Measurements from ENCODE around the gene RAVER2.
A peak's percentile ranks its signal among the peaks of the same experiment; 100 is the strongest.

Gene RAVER2

DNA sequence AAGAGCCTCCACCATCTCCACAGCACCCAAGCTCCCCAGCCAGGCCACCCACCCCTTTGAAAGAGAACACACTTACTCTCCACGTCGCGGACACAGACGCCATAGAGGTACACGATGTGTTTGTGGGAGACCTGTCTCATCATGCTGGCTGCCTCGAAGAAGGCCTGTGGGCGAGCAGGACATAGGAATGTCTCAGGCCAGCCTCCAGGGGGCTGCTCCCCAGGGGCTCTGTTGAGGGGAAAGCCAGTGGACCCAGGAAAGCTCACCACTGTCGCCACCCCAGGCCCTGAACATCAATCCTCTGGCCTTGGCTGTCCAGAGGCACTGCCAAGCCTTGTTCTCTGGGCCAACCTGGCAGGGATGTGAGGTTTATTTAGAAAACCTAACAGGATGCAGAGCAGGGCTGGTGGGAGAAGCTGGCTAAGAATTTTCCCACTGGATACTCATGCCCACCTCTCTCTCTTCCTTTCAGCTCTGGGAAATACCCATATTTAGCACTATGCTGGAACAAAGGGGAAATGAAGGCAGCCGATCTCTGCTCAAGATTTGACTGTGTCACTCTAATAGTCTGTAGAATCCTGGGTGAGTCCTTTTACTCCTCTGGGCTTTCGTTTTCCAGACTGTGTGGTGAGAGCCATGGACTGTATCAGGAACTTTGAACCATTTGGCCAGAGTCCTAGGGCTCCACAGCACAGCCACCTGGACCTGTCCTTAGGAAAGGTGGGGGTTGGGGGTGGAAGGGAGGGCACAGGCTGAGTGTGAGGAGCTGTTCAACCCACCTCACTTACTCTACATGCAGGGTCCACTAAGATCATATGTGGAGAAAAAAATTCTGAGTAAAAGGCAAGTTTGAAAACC, 101.9 kb downstream of the RAVER2 start:
- peak in 5 of 56 donors; percentile 9 to 29 (median 22) for DNase-seq

- no peak for DNase-seq
Observed at GRCh38 chr1:64847666-64848065, 102.8 kb downstream of the RAVER2 start.

DNA sequence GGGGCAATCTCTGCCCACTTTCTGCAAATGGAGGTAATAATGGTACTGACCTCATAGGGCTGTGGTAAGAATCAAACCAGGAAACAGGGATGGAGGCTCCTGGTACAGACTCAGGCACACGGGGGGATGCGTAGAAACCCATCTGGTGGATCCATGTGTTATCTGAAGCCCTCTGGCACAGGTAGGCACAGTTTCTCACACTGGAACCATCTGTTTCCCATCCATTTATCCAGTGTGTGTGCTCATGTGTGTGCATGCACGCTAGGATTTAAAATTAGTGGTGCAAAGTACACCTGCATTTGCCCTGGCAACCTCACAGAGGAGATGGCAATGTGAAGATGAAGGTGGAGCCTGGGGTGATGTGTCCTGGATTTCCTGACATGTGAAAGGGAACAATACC, 103.3 kb downstream of the RAVER2 start:
- DNase-seq, result no peak

- no peak for DNase-seq
Observed at GRCh38 chr1:64848803-64849202, 103.9 kb downstream of the RAVER2 start.

GRCh38 chr1:64849942-64850341, 105.1 kb downstream of the RAVER2 start:
- DNase-seq, result no peak

DNA sequence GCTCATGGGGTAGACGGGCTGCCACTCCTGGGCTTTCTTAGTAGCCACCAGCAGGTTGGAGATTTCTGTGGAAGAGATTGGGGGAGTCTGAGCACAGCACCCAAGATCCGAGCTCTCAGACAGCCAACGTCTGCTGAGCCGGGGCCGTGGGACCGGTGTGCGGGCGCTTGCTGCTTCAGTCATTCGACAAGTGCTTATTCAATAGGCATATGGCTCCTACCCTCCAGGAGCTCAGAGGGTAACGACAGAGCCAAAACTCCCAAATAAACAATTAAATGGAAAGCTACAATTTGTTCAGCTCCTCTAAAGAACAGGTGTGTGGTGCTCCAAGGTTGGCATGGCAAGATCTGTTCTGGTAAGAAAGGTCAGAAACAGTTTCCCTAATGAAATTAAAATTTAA, 106.0 kb downstream of the RAVER2 start:
- DNase-seq, result no peak

DNA sequence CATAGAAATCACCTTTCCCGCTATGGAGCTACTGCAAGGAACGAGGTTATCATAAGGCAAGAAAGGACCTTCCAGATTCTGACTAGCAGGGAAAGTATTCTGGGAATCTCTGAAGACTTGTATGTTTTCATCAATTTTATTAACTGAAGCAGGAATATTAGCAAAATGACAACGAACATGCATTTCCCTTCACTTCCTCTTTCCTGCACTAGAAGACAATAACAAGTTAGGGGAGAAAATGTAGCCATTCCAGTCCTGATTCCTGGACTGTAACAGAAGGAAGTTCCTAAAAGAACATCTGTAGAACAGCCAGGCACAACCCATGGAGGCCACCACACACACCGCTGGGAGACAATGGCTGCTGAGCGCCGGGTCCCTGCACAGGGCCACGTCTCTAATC, 106.8 kb downstream of the RAVER2 start:
- no peak for DNase-seq

DNA sequence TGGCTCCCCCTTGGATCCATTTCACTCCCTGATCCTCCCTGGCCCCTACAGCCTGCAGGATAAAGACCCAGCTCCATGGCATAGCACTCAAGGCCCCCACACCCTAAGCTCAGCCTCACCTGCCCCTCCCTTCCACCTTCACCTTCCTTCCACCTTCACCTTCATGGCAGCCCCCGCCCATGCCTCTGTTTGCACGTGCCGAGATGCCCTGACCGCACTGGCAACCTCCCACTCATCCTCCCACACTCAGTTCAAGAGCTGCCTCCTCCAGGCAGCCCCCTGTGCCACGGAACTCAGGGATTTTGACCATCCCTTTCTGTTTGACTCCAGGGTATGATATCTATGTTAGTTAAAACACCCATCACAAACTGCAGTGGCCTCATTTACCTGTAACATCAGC, 109.8 kb downstream of the RAVER2 start:
- DNase-seq, result no peak

DNA sequence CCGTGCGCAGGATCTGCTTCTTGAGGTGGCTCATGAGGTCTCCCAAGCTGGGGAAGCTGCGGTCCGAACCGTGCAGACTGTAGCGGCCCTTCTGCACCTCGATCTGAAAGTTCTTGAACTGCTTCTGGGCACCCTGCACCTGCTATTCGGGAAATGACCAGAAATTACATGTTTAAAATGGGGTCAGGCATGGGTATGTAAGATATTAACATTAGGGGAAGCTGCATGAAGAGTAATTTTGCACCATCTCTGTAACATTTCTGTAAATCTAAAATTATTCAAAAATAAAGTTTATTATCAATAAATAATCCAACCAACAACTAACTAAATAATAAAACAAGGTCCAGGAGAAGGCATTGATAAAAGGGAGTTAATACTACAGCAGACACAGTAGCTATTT, 110.7 kb downstream of the RAVER2 start:
- no peak for DNase-seq

DNA sequence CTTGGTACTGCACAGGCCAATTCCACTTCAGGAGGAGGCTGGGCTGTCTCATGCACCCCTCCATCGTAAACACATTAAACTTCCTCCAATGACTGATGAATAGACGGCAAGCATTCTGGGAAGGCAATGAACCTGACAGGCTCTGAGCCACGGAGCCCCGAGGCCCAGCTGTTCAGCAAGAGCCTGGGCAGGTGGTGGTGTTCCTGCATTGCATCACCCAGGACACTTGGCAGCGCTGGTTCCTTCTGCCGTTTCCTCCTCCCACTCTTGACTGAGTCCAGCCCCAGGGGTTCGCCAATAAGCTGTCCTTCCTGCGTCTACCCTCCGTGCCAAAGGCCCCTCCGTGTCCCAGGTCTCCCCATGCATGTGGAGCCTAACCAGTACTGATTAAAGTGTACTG, 111.7 kb downstream of the RAVER2 start:
- DNase-seq, result no peak

DNA sequence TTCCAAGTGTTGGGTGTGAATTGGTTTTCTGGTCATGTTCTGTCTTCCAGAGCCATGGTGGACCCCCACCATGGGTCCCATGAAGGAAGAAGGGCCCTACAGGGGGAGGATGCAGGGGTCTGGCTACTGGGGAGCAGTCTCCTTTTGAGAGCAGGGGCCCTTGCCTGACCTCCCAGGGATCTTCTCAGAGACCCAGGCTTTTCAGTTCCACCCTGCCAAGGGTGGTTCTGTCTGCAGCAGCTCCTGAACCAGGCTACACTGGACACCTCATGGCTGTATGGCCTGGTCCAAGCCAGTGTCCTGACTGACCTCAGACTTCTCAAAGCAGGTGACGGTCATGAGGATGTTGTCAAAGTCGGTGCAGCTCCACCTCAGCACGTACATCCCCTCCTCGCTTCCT, 112.5 kb downstream of the RAVER2 start:
- no peak for DNase-seq

GRCh38 chr1:64861611-64862010, 116.7 kb downstream of the RAVER2 start:
- no peak for DNase-seq

DNA sequence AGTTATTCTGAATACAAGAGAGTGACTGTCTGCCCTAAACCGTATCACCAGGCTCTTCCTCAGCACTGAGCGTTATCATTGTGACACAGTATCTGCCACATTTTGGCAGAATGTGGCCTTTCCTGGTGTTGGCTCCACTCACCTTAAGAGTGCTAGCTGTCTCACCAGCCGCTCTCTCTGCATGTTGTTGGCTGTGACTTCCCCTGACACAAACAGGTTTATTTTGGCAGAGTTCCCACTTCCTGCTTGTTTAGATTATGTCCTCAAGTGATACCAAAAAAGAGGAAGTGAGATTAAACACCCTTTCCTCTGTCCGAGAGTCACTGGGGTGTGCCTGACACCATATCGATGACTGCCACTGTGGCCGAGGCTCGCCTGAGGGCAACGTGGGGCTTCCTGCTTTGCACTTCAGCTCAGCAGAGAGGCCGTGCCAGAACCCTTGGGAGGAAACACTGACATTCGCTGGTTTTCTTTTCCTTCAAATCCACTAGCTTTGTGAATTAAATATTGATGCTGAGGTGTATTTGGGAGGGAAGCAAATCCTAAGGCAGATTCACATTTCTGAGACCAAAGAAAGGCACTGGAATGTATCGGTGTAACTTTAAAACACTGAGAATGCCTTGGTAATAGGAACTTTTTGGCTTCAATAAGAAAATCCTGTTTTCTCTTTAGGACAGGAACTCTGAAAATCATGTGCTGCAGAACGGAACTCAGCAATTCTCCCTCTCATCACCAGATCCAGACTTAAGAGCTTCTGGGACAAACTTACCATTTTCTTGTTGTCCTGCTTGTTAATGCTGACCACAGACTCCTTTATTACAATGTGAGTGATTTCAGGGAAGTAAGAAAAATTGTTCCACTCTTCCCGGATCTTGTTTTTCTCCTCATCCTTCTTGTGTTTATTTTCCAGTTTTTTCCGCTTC, 119.4 kb downstream of the RAVER2 start:
- peak in 10 of 56 donors; percentile 6 to 25 (median 12) for DNase-seq

GRCh38 chr1:64865105-64865757, 120.4 kb downstream of the RAVER2 start:
- DNase-seq, result no peak

- no peak for DNase-seq
Observed at GRCh38 chr1:64866689-64867088, 121.8 kb downstream of the RAVER2 start.

GRCh38 chr1:64867266-64867665, 122.4 kb downstream of the RAVER2 start:
- DNase-seq, result no peak

DNA sequence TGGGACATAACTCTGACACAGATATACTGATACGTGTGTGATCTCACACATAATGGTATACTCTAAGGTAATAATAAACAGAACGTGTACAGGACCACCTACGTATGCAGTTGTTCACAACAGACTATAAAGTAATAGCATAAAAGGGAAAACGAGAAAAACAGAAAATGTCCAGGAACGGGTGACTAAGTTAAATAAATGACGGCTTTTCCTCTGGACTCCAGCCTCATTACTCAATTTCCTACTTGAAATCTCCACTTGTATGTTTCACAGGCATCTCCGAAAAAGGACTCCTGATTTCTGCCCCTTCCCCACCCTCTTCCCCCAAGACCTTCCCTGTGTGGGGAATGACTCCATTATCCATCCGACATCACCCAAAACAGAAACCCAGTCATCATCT, 126.4 kb downstream of the RAVER2 start:
- DNase-seq, result no peak

GRCh38 chr1:64872067-64872466, 127.2 kb downstream of the RAVER2 start:
- no peak for DNase-seq

- no peak for DNase-seq
Observed at GRCh38 chr1:64873576-64873975, 128.7 kb downstream of the RAVER2 start.

GRCh38 chr1:64874666-64875065, 129.8 kb downstream of the RAVER2 start:
- no peak for DNase-seq

GRCh38 chr1:64875101-64875500, 130.2 kb downstream of the RAVER2 start:
- DNase-seq, result no peak

- DNase-seq, result no peak
Observed at GRCh38 chr1:64875606-64876005, 130.7 kb downstream of the RAVER2 start.

Measured in nucleus accumbens (tissue), 56 donors.